HepG2 (cell line): Measurements from ENCODE around the gene HSDL1. TPM values are rescaled to one million over a fixed set of nuclear protein-coding genes. Genes with fewer than 3 reads are reported as not detected.

Experiments
- CENPBD1 ChIP-seq: sonication (generic); formaldehyde crosslinking; IDR thresholded peaks from 2 replicates; pipeline ENCODE4 v1.8.0; 2022; ENCODE audit warnings: missing genetic modification reagents, low read depth, mild to moderate bottlenecking, borderline replicate concordance
- CREB1 ChIP-seq, 2 experiments: fragments of 450-650 bp in 1 of 2; IDR thresholded peaks; 2 replicates each; pipeline ENCODE4 v1.6.1; 2016 to 2017; ENCODE audit warnings: control low read depth in 1 of 2, mild to moderate bottlenecking in 1 of 2, missing compliant biosample characterization in 1 of 2, missing genetic modification characterization in 1 of 2
- GATAD1 ChIP-seq: IDR thresholded peaks from 2 replicates; pipeline ENCODE4 v1.6.1; 2016; ENCODE audit warnings: missing genetic modification reagents, missing compliant biosample characterization
- IRF9 ChIP-seq: sonication (generic); formaldehyde crosslinking; IDR thresholded peaks from 2 replicates; pipeline ENCODE4 v1.8.0; 2022; ENCODE audit warnings: missing genetic modification reagents, mild to moderate bottlenecking, borderline replicate concordance
- MTERF4 ChIP-seq: sonication (generic); formaldehyde crosslinking; IDR thresholded peaks from 2 replicates; pipeline ENCODE4 v1.8.0; 2023; ENCODE audit warnings: mild to moderate bottlenecking, missing genetic modification reagents
- NAIF1 ChIP-seq: sonication (generic); formaldehyde crosslinking; IDR thresholded peaks from 2 replicates; pipeline ENCODE4 v1.5.0; 2020; ENCODE audit warnings: mild to moderate bottlenecking, missing genetic modification reagents, borderline replicate concordance
- PCBP1 ChIP-seq: fragments of 200-400 bp; formaldehyde crosslinking; IDR thresholded peaks from 2 replicates; pipeline ENCODE4 v1.6.1; 2017; ENCODE audit warnings: mild to moderate bottlenecking, low read depth, low read length, borderline replicate concordance
- WIZ ChIP-seq: sonication (generic); formaldehyde crosslinking; IDR thresholded peaks from 2 replicates; pipeline ENCODE4 v1.5.1; 2020; ENCODE audit warnings: mild to moderate bottlenecking, missing genetic modification reagents
- ZBED4 ChIP-seq: sonication (generic); formaldehyde crosslinking; IDR thresholded peaks from 2 replicates; pipeline ENCODE4 v1.4.0; 2020; ENCODE audit warnings: missing genetic modification reagents, borderline replicate concordance
- ZMAT5 ChIP-seq: sonication (generic); formaldehyde crosslinking; IDR thresholded peaks from 2 replicates; pipeline ENCODE4 v1.5.0; 2020; ENCODE audit warnings: mild to moderate bottlenecking, low read depth, missing genetic modification reagents, borderline replicate concordance
- ZNF407 ChIP-seq: sonication (generic); formaldehyde crosslinking; IDR thresholded peaks from one replicate; pipeline ENCODE4 v1.5.1; 2020; ENCODE audit warnings: mild to moderate bottlenecking, missing genetic modification reagents; ENCODE audit errors: not compliant biosample characterization
- polyA plus RNA-seq, 8 experiments: library from polyadenylated mRNA; depleted of rRNA in 3 of 8; stranded (reverse) in 7 of 8; unstranded in 1 of 8; fragments of >200 nt; fragmentation: Illumina TruSeq in 4 of 8; extraction: Trizol in 4 of 8; gene quantifications; 2 replicates each; pipeline versions ENCODE4 v1.2.1 to v1.2.3, GENCODE V29; 2011 to 2016; ENCODE audit warnings: low read depth in 4 of 8, missing spikeins in 1 of 8, mixed read lengths in 1 of 8; ENCODE audit not compliant: insufficient read depth in 1 of 8
- total RNA-seq, 5 experiments: library from RNA; depleted of rRNA; stranded (reverse); fragments of >200 nt; fragmentation: Illumina TruSeq; extraction: Trizol; gene quantifications; 2 replicates each; pipeline ENCODE4 v1.2.3, GENCODE V29; 2016; ENCODE audit warnings: low read depth in 1 of 5

HSDL1 gene
- total and polyA plus RNA-seq, 2 of the 13 experiments (the other 11 are each of a cell fraction or from before 2014, with no cell fraction given): 49.2 to 49.7 TPM

- TF ChIP-seq ZNF407 (CRISPR knock-in tag): peak; percentile 57
- no peak for TF ChIP-seq MTERF4 (CRISPR knock-in tag)
- no peak for TF ChIP-seq CENPBD1 (CRISPR knock-in tag)
- no peak for TF ChIP-seq PCBP1
- no peak for TF ChIP-seq ZMAT5
- TF ChIP-seq ZBED4: no peak
- TF ChIP-seq GATAD1 (CRISPR knock-in tag): peak; percentile 59
- no peak for TF ChIP-seq NAIF1
- no peak for TF ChIP-seq IRF9 (CRISPR knock-in tag)
- peak; percentile 85 for TF ChIP-seq CREB1 (IDR thresholded peaks at IDR 0.05)
- TF ChIP-seq CREB1 (CRISPR knock-in tag; IDR thresholded peaks at IDR 0.05): peak; percentile 80
- TF ChIP-seq WIZ: no peak
Observed at GRCh38 chr16:84138824-84139627, 6.0 kb downstream of the HSDL1 start (continued).
